Ovary (tissue), 9 donors: Measurements from ENCODE around the gene C13orf46. TPM values are rescaled to one million over a fixed set of nuclear protein-coding genes. Genes with fewer than 3 reads are reported as not detected.
A peak's percentile ranks its signal among the peaks of the same experiment; 100 is the strongest.

Experiments used
- DNase-seq, 5 donors: peaks; one replicate each; pipeline ENCODE4 v3.0.0-alpha.2; 2019 to 2020
- H3K27ac ChIP-seq, 2 donors: fragments of 200-600 bp; one replicate each; pipeline versions ENCODE4 v1.5.1 to v1.8.0; 2019 to 2022
- H3K27me3 ChIP-seq: fragments of 200-600 bp; one replicate; pipeline ENCODE4 v1.8.0; 2022
- H3K36me3 ChIP-seq: fragments of 200-600 bp; sonication (generic); one replicate; pipeline ENCODE4 v1.5.1; 2019
- H3K4me1 ChIP-seq: one replicate; pipeline ENCODE4 v1.8.1; 2013; ENCODE audit warnings: mild to moderate bottlenecking, moderate library complexity; ENCODE audit not compliant: insufficient read depth
- H3K4me3 ChIP-seq: fragments of 200-600 bp; sonication (generic); one replicate; pipeline ENCODE4 v1.5.1; 2017
- H3K9me3 ChIP-seq, 2 donors: fragments of 200-600 bp in 1 of 2; sonication (generic) in 1 of 2; one replicate each; pipeline versions ENCODE4 v1.5.1 to v1.8.1; 2013 to 2019; ENCODE audit warnings: mild to moderate bottlenecking in 1 of 2, moderate library complexity in 1 of 2
- EP300 ChIP-seq: sonication (generic); formaldehyde crosslinking; IDR thresholded peaks from one replicate; pipeline ENCODE4 v1.6.1; 2017; ENCODE audit warnings: antibody characterized with exemption
- POLR2A ChIP-seq: fragments of 450-650 bp; IDR thresholded peaks from one replicate; pipeline ENCODE4 v1.6.1; 2017; ENCODE audit warnings: antibody characterized with exemption, mild to moderate bottlenecking, moderate library complexity
- WGBS, 3 donors: extraction: QIAGEN DNeasy Blood & Tissue Kit in 1 of 3; methylation state at CpG; one replicate each; pipeline versions ENCODE4 v1.1.5 to v1.1.7; 2013 to 2017; 5-methylcytosine and 5-hydroxymethylcytosine counted together
- intact Hi-C, 4 donors: fragments of 100-400 bp; cut with DNase I; formaldehyde crosslinking; loops; one replicate each; pipeline versions ENCODE4 v1.11.0 to v1.15.1; 2022 to 2023
- polyA plus RNA-seq, 2 donors: library from polyadenylated mRNA; stranded (reverse); fragments of 200-250 nt in 1 of 2; fragments of 350-450 nt in 1 of 2; fragmentation: Illumina TruSeq in 1 of 2; extraction: RNeasy Lipid Tissue Mini Kit (QIAGEN cat#74804) in 1 of 2; gene quantifications; one replicate each; pipeline ENCODE4 v1.2.3, GENCODE V29; 2013 to 2014
- total RNA-seq, 7 donors: library from RNA; depleted of rRNA in 2 of 7; stranded (reverse); fragments of >200 nt in 2 of 7; fragmentation: NEBNext Ultra II Directional in 3 of 7; extraction: Animal tissue kit (Norgen Biotek cat#: 25700) in 3 of 7; gene quantifications; one replicate each; pipeline versions ENCODE4 v1.1.0 to v1.2.4, GENCODE V29; 2016 to 2023
- TF ChIP-seq, protein P1 (sequence below), 3 donors: fragments of 450-650 bp in 2 of 3; fragments of 200-600 bp in 1 of 3; IDR thresholded peaks; one replicate each; pipeline versions ENCODE4 v1.5.1 to v1.8.0; 2016 to 2022; ENCODE audit warnings: antibody characterized with exemption in 3 of 3, mild to moderate bottlenecking in 1 of 3
- donor health status: DM: no; HTN: no; CAD: no; lungs with moderate emphysema.
- donor health status: DM: no; HTN: no; CAD: no.
- donor health status: Bipolar disorder and iron deficiency.
- donor health status: DM: yes; HTN: yes; CAD: no.
- donor health status: DM: no; HTN: no; CAD: no.
- donor health status: DM: yes; HTN: yes; CAD: no.

The C13orf46 gene
- total and polyA plus RNA-seq, 9 donors: 0.05 to 2.0 (median 0.50) TPM; not detected in 2

GRCh38 chr13:113926301-113926761, 47.5 kb downstream of the C13orf46 start:
- 84 to 87% (median 87%) methylated on average over 16 of the region's 16 CpGs for WGBS, 3 donors
- Histone ChIP-seq H3K9me3 (no peaks in the 10 kb centered on the region), H3K4me3 (no peak overlapping the region), H3K4me1 (peaks cover 13% of the 10 kb centered on the region), H3K27ac (no peak overlapping the region), H3K36me3 (no peaks in the 10 kb centered on the region), H3K27me3 (no peaks in the 10 kb centered on the region)
- intact Hi-C loops: loop anchor here in 1 of 4 donors (5.0 kb wide), 1 partner anchor 64 kb away; the partner anchor contains the start of gene GAS6
- TF ChIP-seq POLR2A (no peak), EP300 (no peak)
- peak in 2 of 5 donors; percentile 3 to 29 for DNase-seq

GRCh38 chr13:113924184-113924901, 49.5 kb downstream of the C13orf46 start:
- 94 to 96% (median 96%) methylated on average over 7 of the region's 7 CpGs for WGBS, 3 donors
- Histone ChIP-seq H3K9me3 (no peaks in the 10 kb centered on the region), H3K36me3 (no peaks in the 10 kb centered on the region), H3K4me3 (no peak overlapping the region), H3K27me3 (no peaks in the 10 kb centered on the region), H3K27ac (no peak overlapping the region), H3K4me1 (peaks cover 12% of the 10 kb centered on the region)
- intact Hi-C loops: no loop called here
- no peak for DNase-seq
- TF ChIP-seq EP300 (no peak), POLR2A (no peak)
- TF ChIP-seq, protein P1, sequence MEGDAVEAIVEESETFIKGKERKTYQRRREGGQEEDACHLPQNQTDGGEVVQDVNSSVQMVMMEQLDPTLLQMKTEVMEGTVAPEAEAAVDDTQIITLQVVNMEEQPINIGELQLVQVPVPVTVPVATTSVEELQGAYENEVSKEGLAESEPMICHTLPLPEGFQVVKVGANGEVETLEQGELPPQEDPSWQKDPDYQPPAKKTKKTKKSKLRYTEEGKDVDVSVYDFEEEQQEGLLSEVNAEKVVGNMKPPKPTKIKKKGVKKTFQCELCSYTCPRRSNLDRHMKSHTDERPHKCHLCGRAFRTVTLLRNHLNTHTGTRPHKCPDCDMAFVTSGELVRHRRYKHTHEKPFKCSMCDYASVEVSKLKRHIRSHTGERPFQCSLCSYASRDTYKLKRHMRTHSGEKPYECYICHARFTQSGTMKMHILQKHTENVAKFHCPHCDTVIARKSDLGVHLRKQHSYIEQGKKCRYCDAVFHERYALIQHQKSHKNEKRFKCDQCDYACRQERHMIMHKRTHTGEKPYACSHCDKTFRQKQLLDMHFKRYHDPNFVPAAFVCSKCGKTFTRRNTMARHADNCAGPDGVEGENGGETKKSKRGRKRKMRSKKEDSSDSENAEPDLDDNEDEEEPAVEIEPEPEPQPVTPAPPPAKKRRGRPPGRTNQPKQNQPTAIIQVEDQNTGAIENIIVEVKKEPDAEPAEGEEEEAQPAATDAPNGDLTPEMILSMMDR (IDR thresholded peaks at IDR 0.05): no peak

DNA sequence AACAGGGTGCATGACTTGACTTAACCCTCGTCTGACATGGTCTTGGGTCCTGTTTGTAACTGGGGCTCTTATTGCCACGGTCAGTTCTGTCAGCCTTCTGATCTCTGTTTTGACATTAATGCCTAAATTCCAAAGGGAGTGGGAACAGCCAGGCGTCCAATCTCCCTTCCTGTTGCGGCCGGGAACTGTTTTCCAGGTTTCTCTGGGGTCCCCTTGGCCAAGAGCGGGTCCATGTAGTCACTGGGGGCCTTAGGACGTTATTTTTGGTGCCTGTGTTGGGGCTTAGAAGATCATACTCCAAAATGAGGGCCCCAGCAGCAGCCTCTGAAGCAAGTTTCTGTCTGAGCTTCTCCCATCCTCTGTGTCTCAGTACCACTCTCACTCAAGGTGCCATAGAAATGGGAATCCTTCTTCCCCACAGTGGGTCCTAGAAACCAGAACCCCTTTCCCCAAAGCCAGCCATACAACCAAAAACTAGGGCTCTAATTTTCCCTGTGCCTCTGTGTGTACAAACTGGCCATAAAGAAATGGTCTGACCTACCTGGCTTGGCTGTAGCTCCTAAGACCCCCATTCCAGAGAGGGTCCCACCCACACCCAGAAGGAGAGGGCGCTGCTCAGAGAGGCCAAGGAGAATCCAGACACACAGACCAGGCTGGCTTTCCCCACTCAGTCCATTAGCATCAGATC, 50.4 kb downstream of the C13orf46 start:
- 80 to 88% (median 80%) methylated on average over 8 of the region's 8 CpGs for WGBS, 3 donors
- TF ChIP-seq POLR2A (no peak), EP300 (no peak)
- TF ChIP-seq, protein P1 (IDR thresholded peaks at IDR 0.05): no peak
- DNase-seq: peak in 1 of 5 donors; percentile 2

GRCh38 chr13:113922412-113923118, 51.3 kb downstream of the C13orf46 start:
- TF ChIP-seq POLR2A (no peak), EP300 (no peak)
- TF ChIP-seq, protein P1 (IDR thresholded peaks at IDR 0.05): no peak
- Histone ChIP-seq H3K27ac (no peak overlapping the region), H3K9me3 (no peaks in the 10 kb centered on the region), H3K4me1 (peaks cover under 1% of the 10 kb centered on the region), H3K4me3 (no peak overlapping the region), H3K27me3 (no peaks in the 10 kb centered on the region), H3K36me3 (no peaks in the 10 kb centered on the region)
- intact Hi-C loops: no loop called here
- WGBS, 3 donors: 82 to 87% (median 83%) methylated on average over 15 of the region's 15 CpGs
- peak in 3 of 5 donors; percentile 2 to 13 (median 6) for DNase-seq

More for the DNA sequence above, 50.4 kb downstream of the C13orf46 start:
- H3K4me3 ChIP-seq: no peak overlapping the region
- H3K9me3 ChIP-seq: no peaks in the 10 kb centered on the region
- H3K27ac ChIP-seq: no peak overlapping the region
- H3K27me3 ChIP-seq: no peaks in the 10 kb centered on the region
- peaks cover 5% of the 10 kb centered on the region for H3K4me1 ChIP-seq
- no peaks in the 10 kb centered on the region for H3K36me3 ChIP-seq
- intact Hi-C loops: no loop called here
